OCI-M1 (cell line): Measurements from ENCODE around the gene NSUN2.
"Not testable (repeated sequence)": the region's sequence is repeated elsewhere in the genome, so short reads cannot be mapped to it uniquely, and the experiment has no call there.

Source experiments
- DNase-seq: peaks from one replicate; lab custom pipeline; 2025; lab: John Stamatoyannopoulos, UW

The NSUN2 gene

DNA sequence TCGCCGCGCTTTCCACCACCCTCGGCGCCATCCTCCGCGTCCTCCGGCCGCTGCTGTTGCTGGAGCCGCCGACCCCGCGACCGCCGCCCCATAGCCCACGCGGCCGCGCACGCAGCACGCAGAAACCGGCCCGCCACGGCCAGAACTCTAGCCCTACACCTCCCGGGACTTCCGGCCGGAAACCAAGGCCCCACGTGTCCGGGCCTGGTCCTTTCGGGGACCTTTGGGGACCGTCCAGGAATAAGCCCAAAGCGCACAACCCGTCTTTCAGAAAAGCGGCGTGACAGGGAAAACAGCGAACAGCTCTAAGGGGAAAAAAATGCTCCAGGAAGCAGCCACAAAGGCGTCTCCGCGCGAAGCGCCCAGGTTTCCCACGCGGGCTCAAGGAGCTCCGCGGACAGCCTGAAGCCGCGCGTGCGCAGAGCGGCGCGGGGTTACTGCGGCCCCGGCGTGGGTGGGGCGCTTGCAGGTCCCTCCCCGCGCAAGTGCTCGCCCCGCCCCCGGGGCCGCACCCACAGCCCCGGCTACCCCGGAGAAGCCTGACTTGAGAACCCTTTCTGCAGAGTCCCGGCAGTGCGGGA is at the start of gene NSUN2, which contains the start of gene SRD5A1:
TSS of gene NSUN2 (minus strand) at position 157 of the 581 bp plus-strand sequence. CDS start at position 92, 65 bp downstream.
TSS of gene SRD5A1 (plus strand) at position 553 of the 581 bp plus-strand sequence. CDS start 137 bp downstream, outside the sequence.
- peak; percentile 95 for DNase-seq

DNA sequence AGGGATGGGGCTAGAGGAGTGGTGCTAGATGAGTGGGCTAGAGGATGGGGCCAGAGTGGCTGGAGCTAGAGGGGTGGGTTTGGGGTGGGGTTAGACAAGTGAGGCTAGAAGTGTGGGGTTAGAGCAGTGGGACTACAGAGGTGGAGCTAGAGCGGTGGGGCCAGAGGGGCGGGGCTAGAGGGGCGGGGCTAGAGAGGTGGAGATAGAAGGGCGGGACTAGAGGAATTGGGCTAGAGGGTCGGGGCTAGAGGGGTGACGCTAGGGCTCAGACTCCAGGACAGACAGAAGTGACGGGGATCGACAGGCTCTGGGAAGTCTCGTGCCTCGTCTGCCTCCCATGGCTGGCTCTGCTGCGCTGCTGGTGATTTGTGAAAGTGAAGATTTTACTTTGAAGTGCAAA is 49.4 kb upstream of the NSUN2 start:
- DNase-seq, result no peak

DNA sequence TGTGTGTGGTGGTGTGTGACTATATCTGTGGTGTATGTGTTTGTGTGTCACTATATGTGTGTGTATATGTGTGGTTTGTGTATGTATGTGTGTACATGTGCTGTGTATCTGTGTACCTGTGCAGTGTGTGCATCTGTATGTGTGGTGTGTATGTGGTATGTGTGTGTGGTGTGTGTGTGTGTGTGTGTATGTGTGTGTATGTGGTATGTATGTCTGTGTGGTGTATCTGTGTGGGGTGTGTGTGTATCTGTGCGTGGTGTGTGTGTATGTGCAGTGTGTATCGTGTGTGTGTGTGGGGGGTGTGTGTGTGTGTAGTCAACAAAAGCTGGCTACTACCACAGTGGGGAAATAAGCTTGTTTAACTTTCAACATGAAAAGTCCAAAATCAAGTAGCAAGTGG is 48.8 kb upstream of the NSUN2 start:
- DNase-seq, result no peak

DNA sequence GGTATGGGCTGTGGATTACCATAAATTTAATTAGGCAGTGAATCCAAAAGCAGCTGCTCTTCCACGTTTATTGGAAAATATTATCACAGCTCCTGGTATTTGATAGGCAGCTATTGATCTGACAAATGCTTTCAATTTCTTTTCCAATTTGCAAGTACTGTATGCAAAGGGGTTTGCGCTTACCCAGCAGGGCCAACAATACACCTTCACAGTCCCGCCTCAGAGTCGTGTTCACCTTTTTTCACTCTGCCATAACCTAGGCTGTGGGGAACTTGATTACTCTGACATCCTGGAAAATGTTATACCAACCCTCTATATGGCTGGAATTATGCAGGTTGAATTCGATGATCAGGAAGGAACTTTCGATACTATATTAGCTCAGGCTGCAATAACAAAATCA is 48.1 kb upstream of the NSUN2 start:
- DNase-seq, result no peak

DNA sequence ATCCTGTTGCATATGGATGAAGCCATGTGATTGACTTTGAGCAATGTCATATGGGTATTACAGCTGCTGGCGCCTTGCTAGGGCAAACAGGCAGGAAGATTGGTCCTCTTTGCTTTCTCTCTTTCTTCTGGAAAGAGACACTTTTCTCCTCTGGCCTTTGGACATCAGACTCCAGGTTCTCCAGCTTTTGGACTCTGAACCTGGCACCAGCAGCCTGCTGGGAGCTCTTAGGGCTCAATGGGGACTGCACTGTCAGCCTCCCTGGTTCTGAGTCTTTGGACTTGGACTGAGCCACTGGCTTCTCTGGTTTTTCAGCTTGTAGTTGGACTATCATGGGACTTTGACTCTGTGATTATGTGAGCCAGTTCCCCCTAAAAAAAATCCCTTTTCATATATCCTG is 45.5 kb upstream of the NSUN2 start:
- no peak for DNase-seq

DNA sequence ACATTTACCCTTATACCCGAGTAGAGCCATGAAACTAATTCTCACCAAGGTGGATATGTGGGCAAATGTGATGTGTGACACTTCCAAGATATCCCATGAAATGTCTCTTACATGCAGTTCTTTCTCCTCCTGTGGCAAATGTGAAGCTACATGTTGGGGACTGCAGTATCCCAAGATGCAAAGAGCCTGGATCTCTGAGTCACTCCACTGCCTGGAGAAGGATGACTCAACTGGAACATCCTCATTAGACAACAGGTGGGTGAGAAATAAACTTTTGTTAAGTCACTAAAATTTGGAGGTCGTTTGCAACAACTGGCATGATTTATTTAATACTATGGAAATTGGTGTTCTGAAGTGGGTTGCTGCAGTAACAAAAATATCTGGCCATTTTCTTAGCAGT is 43.9 kb upstream of the NSUN2 start:
- DNase-seq, result no peak

DNA sequence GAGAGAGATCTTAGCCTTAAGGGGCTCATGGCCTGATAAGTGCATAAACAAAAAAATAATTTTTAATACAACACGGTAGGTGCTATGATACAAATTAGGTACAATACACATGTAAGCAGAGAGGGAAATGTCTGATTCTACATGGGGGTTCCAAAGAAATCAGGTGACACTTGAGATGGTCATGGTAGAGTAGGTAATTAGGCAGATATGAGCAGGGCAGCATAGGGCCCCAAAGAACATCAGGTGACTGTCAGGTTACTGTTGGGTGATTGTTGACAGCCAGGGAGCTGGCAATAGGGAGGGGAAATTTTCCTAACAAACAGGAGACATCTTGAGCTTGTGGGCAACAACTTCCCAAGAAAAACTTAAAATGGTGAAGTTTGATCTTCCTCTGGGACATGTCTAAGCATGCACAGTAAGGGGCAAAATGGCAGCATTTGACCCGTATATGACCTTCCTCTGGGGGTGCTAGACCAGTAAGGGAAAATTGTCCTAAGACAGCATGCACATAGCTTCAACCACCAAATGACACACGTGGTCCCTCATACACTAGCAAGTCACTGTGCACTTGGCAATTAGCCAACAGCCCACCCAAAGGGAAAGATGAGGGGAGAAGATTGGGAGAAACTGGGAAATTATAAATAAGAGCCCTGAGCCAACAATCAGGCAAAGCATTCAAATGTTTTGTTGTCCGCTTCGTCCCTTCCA is 43.1 kb upstream of the NSUN2 start:
- DNase-seq, result peak; percentile 4

DNA sequence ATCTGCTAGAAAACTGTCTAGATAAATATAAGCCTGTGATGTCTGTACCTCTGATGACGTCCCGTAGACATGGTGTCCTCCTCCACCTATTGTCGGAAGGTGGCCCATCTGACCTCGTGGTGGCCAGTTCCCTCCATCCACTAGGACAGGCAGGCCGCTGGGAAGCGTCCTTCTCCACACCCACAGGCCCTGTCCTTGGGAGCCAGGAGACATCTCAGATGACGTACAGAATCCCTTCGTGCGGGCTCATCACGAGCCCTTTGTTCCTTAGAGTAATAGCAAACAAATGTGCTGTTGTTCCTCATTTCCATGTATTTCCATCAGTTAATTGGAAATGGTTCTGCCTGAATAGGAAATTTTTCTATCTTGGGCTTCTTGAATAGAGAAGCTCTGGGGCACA is 42.0 kb upstream of the NSUN2 start:
- DNase-seq, result no peak

DNA sequence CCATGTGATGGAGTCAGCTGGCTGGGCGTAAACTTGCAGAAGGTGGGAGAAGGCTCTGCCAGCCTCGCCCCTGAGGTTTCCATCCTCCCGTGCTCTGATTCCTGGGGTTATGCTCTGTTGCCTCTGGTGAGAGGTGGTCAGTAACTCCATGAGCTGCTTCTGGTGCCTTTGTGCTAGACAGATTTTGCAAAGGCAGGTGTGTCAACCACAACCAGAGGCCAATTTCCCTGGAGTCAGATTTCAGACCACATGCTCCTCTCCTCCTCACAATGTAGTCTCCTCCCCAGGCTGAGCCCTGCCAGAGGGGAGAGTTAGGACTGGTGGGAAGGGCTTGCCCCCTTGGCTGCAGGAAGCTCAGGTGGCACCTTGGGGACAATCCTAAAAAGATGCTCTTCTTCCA is 41.6 kb upstream of the NSUN2 start:
- DNase-seq, result no peak

DNA sequence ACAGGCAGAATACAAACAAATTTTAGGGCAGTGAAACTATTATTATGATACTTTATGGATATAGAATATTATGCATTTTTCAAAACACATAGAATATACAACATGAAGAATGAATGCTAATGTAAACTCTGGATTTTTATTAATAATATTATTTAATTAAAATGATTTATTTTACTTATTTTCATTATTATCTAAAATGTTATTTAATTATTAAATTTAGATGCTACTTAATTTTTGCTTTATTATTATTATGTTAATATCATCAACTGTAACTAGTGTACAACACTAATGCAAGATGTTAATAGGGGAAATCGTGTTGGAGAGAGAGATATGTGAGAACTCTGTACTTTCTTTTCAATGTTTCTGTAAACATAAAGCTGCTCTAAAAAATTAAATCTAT is 41.1 kb upstream of the NSUN2 start:
- DNase-seq, result no peak

DNA sequence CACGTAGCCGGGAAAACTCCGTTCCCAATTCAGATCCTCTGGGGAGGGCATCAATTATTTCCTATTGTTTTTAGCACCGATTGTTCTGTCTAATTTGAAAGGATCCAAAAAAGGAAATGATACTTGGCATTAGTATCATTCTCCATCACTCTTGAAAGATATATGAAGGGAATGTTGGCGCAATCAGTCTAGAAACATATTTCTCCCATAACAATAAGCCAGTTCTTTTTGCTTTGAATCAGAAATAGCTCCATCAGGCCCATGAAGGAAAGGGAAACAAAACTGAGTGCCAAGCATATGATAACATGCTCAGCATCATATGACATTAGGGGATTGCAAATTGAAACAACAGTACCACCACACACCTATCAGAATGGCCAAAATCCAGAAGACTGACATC is 40.2 kb upstream of the NSUN2 start:
- no peak for DNase-seq

DNA sequence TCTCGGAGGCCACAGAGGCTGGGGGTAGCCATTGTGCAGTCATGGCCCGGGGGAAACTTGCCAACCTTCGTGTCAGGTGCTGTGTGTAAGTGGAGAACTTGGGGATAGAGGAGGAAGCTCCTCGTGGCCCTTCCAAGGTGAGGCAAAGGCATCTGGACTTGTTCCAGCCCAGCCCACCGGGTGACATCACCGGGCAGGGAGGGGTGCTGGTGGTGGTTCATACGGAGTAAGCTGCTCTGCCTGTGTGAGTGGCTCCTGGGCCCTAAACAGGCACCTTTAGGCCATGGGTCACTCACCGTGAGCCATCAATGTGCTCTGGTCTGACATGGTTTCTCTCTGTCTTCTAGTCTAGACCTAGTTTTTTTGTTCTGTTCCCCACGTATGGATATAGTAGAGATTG is 35.9 kb upstream of the NSUN2 start:
- DNase-seq, result not testable (repeated sequence)

DNA sequence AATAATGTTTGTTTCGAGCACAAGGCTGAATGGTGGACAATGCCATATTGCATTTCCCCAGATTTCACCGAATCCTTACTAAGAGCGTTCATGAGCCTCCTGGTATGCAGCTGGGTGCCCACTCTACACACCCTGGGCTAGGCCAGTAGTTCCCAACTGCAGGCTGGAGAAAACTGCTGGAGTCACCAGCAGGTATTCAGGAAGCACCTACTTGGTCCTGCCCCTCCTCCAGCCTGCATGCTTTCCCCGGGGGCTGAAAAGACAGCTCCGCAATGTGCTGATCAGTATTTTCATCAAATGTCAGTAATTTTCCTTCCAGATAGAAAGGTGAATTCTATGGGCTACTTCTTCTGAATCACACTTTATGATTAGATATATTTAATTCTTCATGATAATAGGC is 34.8 kb upstream of the NSUN2 start:
- DNase-seq, result no peak

DNA sequence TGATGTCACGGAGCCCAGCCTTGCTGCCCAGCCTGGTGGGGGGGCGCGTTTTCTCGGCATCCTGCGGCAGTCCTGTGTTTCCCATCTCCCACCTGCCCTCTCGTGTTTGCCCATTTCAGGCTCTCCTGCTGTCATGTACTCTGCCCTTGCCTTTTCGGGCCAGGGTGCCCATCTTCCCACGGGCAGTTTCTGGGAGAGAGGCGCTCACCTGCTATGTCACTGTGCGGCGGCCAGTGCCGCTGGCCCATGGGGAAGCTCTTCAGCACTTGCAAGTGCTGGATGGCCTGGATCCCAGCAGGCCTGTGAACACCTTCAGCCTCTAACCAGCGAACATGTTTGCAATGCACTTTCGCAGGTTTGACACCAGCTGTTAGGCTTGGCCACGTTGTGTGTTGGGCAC is 33.9 kb upstream of the NSUN2 start:
- no peak for DNase-seq

DNA sequence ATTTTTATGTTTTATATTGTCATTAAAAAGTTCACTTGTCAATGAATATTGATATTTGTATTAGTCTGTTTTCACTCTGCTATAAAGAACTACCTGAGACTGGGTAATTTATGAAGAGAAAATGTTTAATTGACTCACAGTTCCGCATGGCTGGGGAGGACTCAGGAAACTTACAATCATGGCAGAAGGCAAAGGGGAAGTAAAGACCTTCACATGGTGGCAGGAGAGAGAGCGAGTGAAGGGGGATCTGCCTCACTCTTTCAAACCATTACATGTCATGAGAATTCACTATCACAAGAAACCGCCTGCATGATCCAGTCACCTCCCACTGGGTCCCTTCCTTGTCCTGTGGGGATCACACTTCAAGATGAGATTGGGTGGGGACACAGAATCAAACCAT is 27.8 kb upstream of the NSUN2 start:
- no peak for DNase-seq

DNA sequence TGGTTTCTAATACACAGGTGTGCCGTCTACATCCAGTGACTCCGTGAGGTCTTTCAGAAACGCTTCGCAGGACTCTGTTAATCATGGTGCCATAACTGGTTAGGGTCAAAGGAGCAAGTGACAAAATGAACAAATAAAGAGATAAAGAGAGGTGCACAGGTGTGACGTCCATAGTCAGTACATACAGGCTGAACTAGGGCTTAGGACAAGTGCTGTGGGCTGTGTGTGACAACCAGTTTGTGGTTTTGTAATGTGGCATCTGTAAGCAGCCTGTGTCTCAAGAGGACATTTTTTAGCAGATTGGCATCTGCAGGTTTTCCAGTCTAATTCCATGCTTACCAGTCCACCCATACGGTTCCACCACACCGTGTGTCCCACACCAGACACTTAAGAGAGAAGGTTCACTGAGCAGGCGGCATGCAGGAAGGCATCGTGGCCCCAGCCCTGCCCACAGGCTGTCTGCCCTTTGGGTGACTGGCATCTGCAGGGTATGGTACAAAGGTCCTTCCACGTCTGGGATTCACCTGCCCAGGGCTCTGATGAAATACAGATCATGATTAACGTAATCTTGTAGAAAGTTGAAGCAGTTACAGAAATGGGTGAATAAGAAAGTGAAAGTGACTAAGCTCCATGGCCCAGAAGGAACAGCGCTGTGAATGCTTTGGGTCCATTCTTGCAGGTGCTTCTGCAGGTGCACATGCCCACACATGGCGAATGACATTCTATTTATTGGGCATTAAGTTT is 27.3 kb upstream of the NSUN2 start:
- DNase-seq, result peak; percentile 19

DNA sequence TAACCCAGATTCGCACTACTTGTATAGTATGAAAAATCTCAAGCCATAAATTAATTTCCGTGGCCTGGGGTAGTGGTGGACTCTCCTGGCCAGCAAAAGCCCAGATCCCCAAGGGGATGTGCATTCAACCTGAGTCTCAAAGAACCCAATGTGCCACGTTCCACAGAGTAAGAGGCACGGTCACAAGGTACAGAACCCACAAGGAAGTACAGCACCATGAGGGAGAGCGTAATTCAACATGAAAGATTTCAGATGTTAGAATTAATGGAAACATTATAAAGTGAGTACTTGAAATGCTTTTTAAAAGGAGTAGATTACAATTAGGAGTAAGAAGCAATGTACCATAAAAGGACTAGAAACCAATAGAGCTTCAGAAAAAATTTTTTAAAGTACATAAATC is 23.8 kb upstream of the NSUN2 start:
- no peak for DNase-seq

DNA sequence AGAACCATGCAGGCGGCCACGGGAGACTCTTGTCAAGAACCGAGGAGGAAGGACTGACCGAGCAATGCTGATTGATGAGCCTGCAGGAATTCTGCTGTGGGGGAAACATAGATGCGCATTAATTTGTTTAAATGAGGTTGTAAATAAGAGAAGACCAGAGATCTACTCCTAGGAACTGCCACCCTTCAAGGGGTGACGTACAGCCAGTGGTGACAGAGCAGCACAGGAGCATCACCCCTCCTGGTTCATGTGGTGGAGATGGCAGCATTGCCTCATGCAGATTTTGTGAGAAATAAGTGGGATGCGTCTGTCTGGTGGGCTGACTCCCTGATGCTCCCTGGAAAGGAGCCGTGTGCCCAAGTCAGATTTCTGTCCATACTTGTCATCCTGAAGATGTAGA is 22.6 kb upstream of the NSUN2 start:
- DNase-seq, result no peak

DNA sequence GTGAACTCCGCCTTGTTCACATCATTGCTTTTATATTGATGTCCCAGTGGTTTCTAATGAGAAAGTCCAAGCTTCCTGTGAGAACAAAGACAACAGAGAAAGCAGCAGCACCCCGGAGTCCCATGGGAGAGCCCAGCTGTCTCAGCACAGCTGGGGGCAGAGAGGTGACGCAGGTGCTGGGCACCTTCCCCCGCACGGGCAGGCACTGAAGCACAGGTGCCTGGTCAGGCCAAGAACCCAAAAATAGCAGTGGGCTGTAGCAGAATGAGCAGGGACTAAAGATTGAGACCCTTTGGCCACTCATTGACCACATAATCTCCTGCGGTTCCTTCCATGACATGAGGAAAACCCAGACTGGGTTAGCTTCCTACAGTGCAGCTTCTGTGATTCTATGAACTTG is 19.2 kb upstream of the NSUN2 start:
- no peak for DNase-seq

DNA sequence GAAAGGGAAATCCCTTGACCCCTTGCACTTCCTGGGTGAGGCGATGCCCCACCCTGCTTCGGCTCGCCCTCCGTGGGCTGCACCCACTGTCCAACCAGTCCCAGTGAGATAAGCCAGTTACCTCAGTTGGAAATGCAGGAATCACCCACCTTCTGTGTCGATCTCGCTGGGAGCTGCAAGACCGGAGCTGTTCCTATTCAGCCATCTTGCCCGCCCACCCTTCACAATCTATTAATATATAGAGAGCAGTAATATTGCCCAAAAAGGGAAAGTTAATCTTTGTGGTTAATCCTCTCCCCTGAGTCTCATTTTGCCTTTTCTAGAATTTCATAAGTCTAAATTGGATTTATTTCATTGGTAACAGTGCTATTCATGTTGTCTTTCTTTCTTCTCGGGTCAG is 16.8 kb upstream of the NSUN2 start:
- no peak for DNase-seq

DNA sequence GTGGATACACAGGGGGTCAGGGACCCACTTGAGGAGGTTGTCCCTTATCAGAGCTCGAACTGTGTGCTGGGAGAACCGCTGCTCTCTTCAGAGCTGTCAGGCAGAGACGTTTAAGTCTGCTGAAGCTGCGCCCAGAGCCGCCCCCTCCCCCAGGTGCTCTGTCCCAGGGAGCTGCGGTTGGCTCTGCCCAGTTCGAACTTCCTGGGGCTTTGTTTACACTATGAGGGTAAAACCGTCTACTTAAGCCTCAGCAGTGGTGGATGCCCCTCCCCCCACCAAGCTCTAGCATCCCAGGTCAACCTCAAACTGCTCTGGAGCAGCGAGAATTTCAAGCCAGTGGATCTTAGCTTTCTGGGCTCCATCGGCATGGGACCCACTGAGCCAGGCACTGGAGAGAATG is 16.3 kb upstream of the NSUN2 start:
- no peak for DNase-seq

DNA sequence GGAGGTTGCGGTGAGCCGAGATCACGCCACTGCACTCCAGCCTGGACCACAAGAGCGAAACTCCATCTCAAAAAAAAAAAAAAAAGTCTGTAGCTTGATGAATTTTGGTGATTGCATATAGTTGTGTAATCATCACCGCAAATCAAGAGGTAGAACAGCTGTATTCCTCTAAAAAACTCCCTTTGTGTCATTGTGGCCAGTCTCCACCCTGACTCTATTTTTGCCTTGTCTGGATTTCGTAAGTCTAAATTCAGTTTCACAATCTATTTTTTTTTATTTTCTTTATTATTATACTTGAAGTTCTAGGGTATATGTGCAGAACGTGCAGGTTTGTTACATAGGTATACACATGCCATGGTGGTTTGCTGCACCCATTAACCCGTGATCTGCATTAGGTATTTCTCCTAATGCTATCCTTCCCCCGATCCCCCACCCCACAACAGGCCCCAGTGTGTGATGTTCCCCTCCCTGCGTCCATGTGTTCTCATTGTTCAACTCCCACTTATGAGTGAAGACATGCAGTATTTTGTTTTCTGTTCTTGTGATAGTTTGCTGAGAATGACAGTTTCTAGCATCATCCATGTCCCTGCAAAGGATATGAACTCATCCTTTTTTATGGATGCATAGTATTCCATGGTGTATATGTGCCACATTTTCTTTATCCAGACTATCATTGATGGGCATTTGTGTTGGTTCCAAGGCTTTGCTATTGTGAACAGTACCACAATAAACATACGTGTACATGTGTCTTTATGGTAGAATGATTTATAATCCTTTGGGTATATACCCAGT is 12.9 kb upstream of the NSUN2 start:
- DNase-seq, result not testable (repeated sequence)
